ENCODE measurements around the gene OR13F1.

DNA sequence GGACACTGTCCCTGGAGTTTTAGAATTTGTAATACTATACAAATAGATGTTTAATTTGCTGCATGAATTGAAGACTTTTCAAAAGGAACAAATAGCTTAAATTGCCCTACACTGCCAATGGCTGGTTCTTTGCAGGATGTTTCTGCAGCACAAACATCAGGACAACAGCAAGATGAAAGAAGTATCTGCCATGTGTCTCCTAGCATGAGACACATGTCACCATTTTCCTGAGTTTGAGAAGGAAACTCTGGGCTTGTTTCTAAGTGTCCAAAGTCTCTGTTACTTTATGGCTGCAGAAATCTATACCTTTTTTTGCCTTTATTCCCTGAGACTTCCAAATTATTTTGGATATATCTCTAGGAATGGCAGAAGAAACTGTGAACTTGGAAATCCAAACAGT, 623 bp upstream of the OR13F1 start:
- TF ChIP-seq, protein P1, sequence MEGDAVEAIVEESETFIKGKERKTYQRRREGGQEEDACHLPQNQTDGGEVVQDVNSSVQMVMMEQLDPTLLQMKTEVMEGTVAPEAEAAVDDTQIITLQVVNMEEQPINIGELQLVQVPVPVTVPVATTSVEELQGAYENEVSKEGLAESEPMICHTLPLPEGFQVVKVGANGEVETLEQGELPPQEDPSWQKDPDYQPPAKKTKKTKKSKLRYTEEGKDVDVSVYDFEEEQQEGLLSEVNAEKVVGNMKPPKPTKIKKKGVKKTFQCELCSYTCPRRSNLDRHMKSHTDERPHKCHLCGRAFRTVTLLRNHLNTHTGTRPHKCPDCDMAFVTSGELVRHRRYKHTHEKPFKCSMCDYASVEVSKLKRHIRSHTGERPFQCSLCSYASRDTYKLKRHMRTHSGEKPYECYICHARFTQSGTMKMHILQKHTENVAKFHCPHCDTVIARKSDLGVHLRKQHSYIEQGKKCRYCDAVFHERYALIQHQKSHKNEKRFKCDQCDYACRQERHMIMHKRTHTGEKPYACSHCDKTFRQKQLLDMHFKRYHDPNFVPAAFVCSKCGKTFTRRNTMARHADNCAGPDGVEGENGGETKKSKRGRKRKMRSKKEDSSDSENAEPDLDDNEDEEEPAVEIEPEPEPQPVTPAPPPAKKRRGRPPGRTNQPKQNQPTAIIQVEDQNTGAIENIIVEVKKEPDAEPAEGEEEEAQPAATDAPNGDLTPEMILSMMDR (IDR thresholded peaks at IDR 0.05) = no peak
- no peak for TF ChIP-seq POLR2A (IDR thresholded peaks at IDR 0.05)

Data from lower leg skin (tissue), 3 donors.